ENCODE data around the gene NPAS2. TPM values are rescaled to one million over a fixed set of nuclear protein-coding genes. Genes with fewer than 3 reads are reported as not detected.

The NPAS2 gene
- polyA plus RNA-seq, 1 donor (not counting 4 experiments of a cell fraction or from before 2014, with no cell fraction given), result 17.7 TPM

- Histone ChIP-seq H3K4me1 (ENCODE audit: control insufficient read depth, extremely low read depth, insufficient read depth, low read length) (peaks cover 21% of the 10 kb centered on the region), H3K36me3 (ENCODE audit: control insufficient read depth in 2 of 2, extremely low read depth in 1 of 2, insufficient read depth in 2 of 2, low read length in 2 of 2) (peaks cover 19 to 22% of the 10 kb centered on the region in 2 experiments), H3K9me1 (ENCODE audit: control insufficient read depth, extremely low read depth, insufficient read depth, low read length) (no peaks in the 10 kb centered on the region), H3K4me3 (ENCODE audit: control insufficient read depth in 2 of 3, extremely low read depth in 1 of 3, insufficient read depth in 2 of 3, low read depth in 1 of 3, low read length in 3 of 3) (no peak overlapping the region), H3K9me3 (ENCODE audit: control insufficient read depth, low read depth, low read length) (no peaks in the 10 kb centered on the region), H3K4me2 (ENCODE audit: control insufficient read depth, extremely low read depth, insufficient read depth, low read depth, low read length) (no peak overlapping the region), H3K27me3 (ENCODE audit: control insufficient read depth, extremely low read depth, insufficient read depth, low read length) (no peaks in the 10 kb centered on the region), H3K9ac (ENCODE audit: control insufficient read depth, extremely low read depth, insufficient read depth, low read length) (no peak overlapping the region), H3K79me2 (ENCODE audit: control insufficient read depth, insufficient read depth, low read length) (peaks cover 29% of the 10 kb centered on the region), H3K27ac (ENCODE audit: control insufficient read depth, insufficient read depth, low read length) (no peak overlapping the region), H4K20me1 (ENCODE audit: control insufficient read depth, extremely low read depth, insufficient read depth, low read length) (peaks cover 10% of the 10 kb centered on the region), H2AFZ (ENCODE audit: control insufficient read depth, low read length) (no peak overlapping the region)
- DNase-seq (ENCODE audit: low read depth, low spot score) (no peak), FAIRE-seq (no peak)
- TF ChIP-seq CTCF (optimal IDR thresholded peaks at IDR 0.05 in 1 of 3, IDR thresholded peaks at IDR 0.05 in 1 of 3, conservative IDR thresholded peaks at IDR 0.05 in 1 of 3; ENCODE audit: extremely low read depth in 1 of 3, insufficient read depth in 2 of 3, low read length in 3 of 3), result no peak
- no peak for TF ChIP-seq EZH2 (IDR thresholded peaks at IDR 0.05; ENCODE audit: low read length)
- dilution Hi-C loops (cut with MboI; ENCODE audit: extremely low pct_ligation_motif_present, low sequenced_read_pairs), result no loop called here
These were observed 180.1 kb downstream of the NPAS2 start for GRCh38 chr2:100999995-101000394.

- FAIRE-seq (peak; percentile 43), DNase-seq (ENCODE audit: low read depth, low spot score) (peak; percentile 90)
- H3K27me3 ChIP-seq (ENCODE audit: control insufficient read depth, extremely low read depth, insufficient read depth, low read length), result no peaks in the 10 kb centered on the region
- peaks cover 46% of the 10 kb centered on the region for H3K79me2 ChIP-seq (ENCODE audit: control insufficient read depth, insufficient read depth, low read length)
- dilution Hi-C loops (cut with MboI; ENCODE audit: extremely low pct_ligation_motif_present, low sequenced_read_pairs), result no loop called here
- H3K9ac ChIP-seq (ENCODE audit: control insufficient read depth, extremely low read depth, insufficient read depth, low read length), result peak within 1 kb of the TSS; percentile 98
- peaks cover 13% of the 10 kb centered on the region for H4K20me1 ChIP-seq (ENCODE audit: control insufficient read depth, extremely low read depth, insufficient read depth, low read length)
- H3K9me3 ChIP-seq (ENCODE audit: control insufficient read depth, low read depth, low read length), result no peaks in the 10 kb centered on the region
- H3K9me1 ChIP-seq (ENCODE audit: control insufficient read depth, extremely low read depth, insufficient read depth, low read length), result peaks cover 2% of the 10 kb centered on the region
- H3K4me3 ChIP-seq (ENCODE audit: control insufficient read depth in 2 of 3, extremely low read depth in 1 of 3, insufficient read depth in 2 of 3, low read depth in 1 of 3, low read length in 3 of 3), result peak within 1 kb of the TSS; percentile 78 to 92 (median 91)
- peaks cover 23% of the 10 kb centered on the region for H3K4me1 ChIP-seq (ENCODE audit: control insufficient read depth, extremely low read depth, insufficient read depth, low read length)
- no peak for TF ChIP-seq EZH2 (IDR thresholded peaks at IDR 0.05; ENCODE audit: low read length)
- TF ChIP-seq CTCF (optimal IDR thresholded peaks at IDR 0.05 in 1 of 3, IDR thresholded peaks at IDR 0.05 in 1 of 3, conservative IDR thresholded peaks at IDR 0.05 in 1 of 3; ENCODE audit: extremely low read depth in 1 of 3, insufficient read depth in 2 of 3, low read length in 3 of 3), result no peak
- peaks cover 21 to 34% of the 10 kb centered on the region in 2 experiments for H3K36me3 ChIP-seq (ENCODE audit: control insufficient read depth in 2 of 2, extremely low read depth in 1 of 2, insufficient read depth in 2 of 2, low read length in 2 of 2)
- H2AFZ ChIP-seq (ENCODE audit: control insufficient read depth, low read length), result peak within 1 kb of the TSS; percentile 98
- H3K27ac ChIP-seq (ENCODE audit: control insufficient read depth, insufficient read depth, low read length), result peak within 1 kb of the TSS; percentile 90
- H3K4me2 ChIP-seq (ENCODE audit: control insufficient read depth, extremely low read depth, insufficient read depth, low read depth, low read length), result peak within 1 kb of the TSS; percentile 88
These were observed 182.0 kb downstream of the NPAS2 start, which contains the start of gene RPL31 for GRCh38 chr2:101001691-101002561. Gene RPL31, plus strand, starts transcription at chr2:101002289. Its CDS starts 413 bp downstream, at chr2:101002702.

Measured in keratinocyte (primary cell).